A549 treated with RU486 at 1 μM for 4 hours (cell line): ENCODE results near the gene FAM120A. TPM values are rescaled to one million over a fixed set of nuclear protein-coding genes. Genes with fewer than 3 reads are reported as not detected.

Experiments used
- total RNA-seq: library from RNA; stranded (reverse); fragments of 200-300 nt; extraction: Qiagen RNA extraction; gene quantifications from 5 replicates; pipeline ENCODE4 v1.2.3, GENCODE V29; 2022; ENCODE audit warnings: low read depth

FAM120A gene
- total RNA-seq = 72.2 to 79.9 TPM (median 76.1 TPM) in 5 replicates

GRCh38 chr9:93450945-93451815 lies at the start of gene FAM120A:
FAM120A (plus strand) TSS chr9:93451685; CDS start chr9:93451916, 231 bp downstream.

GRCh38 chr9:93453047-93453914 lies 1.8 kb downstream of the FAM120A start, which contains the start of gene FAM120AOS:
FAM120AOS (minus strand) TSS chr9:93453581; CDS start chr9:93452709, 872 bp downstream.

GRCh38 chr9:93576258-93577077 lies 125.0 kb downstream of the FAM120A start, which contains the start of gene PHF2:
PHF2 (plus strand) TSS chr9:93576584; CDS start chr9:93576774, 190 bp downstream.

Other genes with a start within 250 kb of the FAM120A start
- 43.7 to 51.7 TPM (median 48.4 TPM) in 5 replicates for gene FAM120AOS, start 1.9 kb downstream of the FAM120A start, total RNA-seq
- gene PHF2, start 124.9 kb downstream of the FAM120A start, total RNA-seq = 11.6 to 18.5 TPM (median 17.0 TPM) in 5 replicates